Tibial artery (tissue), 4 donors: ENCODE data around the gene GRIN3B.

Experiments used
- DNase-seq, 2 donors: peaks; one replicate each; pipeline ENCODE4 v3.0.0-alpha.2; 2019
- H3K27ac ChIP-seq, 2 donors: fragments of 200-600 bp; sonication (generic) in 1 of 2; 1 replicate in 1 of 2; 2 replicates in 1 of 2; pipeline ENCODE4 v1.5.1; 2018 to 2019; ENCODE audit warnings: mild to moderate bottlenecking in 1 of 2
- H3K27me3 ChIP-seq, 2 donors: fragments of 200-600 bp; sonication (generic) in 1 of 2; one replicate each; pipeline versions ENCODE4 v1.5.1 to v1.6.0; 2016 to 2019
- H3K36me3 ChIP-seq, 3 donors: fragments of 200-600 bp; sonication (generic) in 2 of 3; one replicate each; pipeline ENCODE4 v1.5.1; 2016 to 2019; ENCODE audit warnings: mild to moderate bottlenecking in 2 of 3
- H3K4me1 ChIP-seq, 4 donors: fragments of 200-600 bp; sonication (generic) in 2 of 4; 1 replicate in 3 of 4; 2 replicates in 1 of 4; pipeline ENCODE4 v1.5.1; 2016 to 2019
- H3K4me3 ChIP-seq, 2 donors: fragments of 200-600 bp; sonication (generic) in 1 of 2; 1 replicate in 1 of 2; 2 replicates in 1 of 2; pipeline ENCODE4 v1.5.1; 2018 to 2019; ENCODE audit warnings: mild to moderate bottlenecking in 2 of 2
- H3K9me3 ChIP-seq, 3 donors: fragments of 200-600 bp; sonication (generic) in 1 of 3; one replicate each; pipeline ENCODE4 v1.5.1; 2016 to 2019
- CTCF ChIP-seq, 2 experiments: fragments of 200-600 bp in 1 of 2; fragments of 450-650 bp in 1 of 2; IDR thresholded peaks; one replicate each; pipeline ENCODE4 v1.5.1; 2017 to 2019; ENCODE audit warnings: antibody characterized with exemption in 2 of 2, mild to moderate bottlenecking in 1 of 2, moderate library complexity in 1 of 2
- intact Hi-C: fragments of 100-400 bp; cut with DNase I; formaldehyde crosslinking; loops from one replicate; pipeline ENCODE4 v1.15.0; 2023; ENCODE audit warnings: low total_unique reads

GRIN3B gene

GRCh38 chr19:1046836-1047695, 46.8 kb downstream of the GRIN3B start:
- H3K4me1 ChIP-seq, result peaks cover 0 to 12% (median 7%) of the 10 kb centered on the region in 4 donors

GRCh38 chr19:1047696-1048147, 47.5 kb downstream of the GRIN3B start:
- Histone ChIP-seq H3K4me3 (no peak overlapping the region), H3K9me3 (no peaks in the 10 kb centered on the region), H3K27me3 (peaks cover 0 to 12% of the 10 kb centered on the region in 2 donors), H3K4me1 (peaks cover 0 to 5% (median 1%) of the 10 kb centered on the region in 4 donors), H3K27ac (no peak overlapping the region), H3K36me3 (no peaks in the 10 kb centered on the region)
- no peak for DNase-seq
- TF ChIP-seq CTCF (IDR thresholded peaks at IDR 0.05), result no peak
- intact Hi-C loops, result no loop called here

More at GRCh38 chr19:1046836-1047695, 46.8 kb downstream of the GRIN3B start:
- no peak overlapping the region for H3K27ac ChIP-seq
- no peak for TF ChIP-seq CTCF (IDR thresholded peaks at IDR 0.05)
- DNase-seq, result no peak
- H3K36me3 ChIP-seq, result no peaks in the 10 kb centered on the region
- H3K4me3 ChIP-seq, result no peak overlapping the region
- peaks cover 0 to 19% of the 10 kb centered on the region in 2 donors for H3K27me3 ChIP-seq
- no peaks in the 10 kb centered on the region for H3K9me3 ChIP-seq
- intact Hi-C loops, result no loop called here

GRCh38 chr19:1049106-1049505, 48.9 kb downstream of the GRIN3B start:
- Histone ChIP-seq H3K4me3 (no peak overlapping the region), H3K9me3 (no peaks in the 10 kb centered on the region), H3K27ac (no peak overlapping the region), H3K4me1 (no peaks in the 10 kb centered on the region), H3K36me3 (no peaks in the 10 kb centered on the region), H3K27me3 (peaks cover 0 to 2% of the 10 kb centered on the region in 2 donors)
- no peak for DNase-seq
- intact Hi-C loops, result no loop called here
- TF ChIP-seq CTCF (IDR thresholded peaks at IDR 0.05), result no peak

- no peak for TF ChIP-seq CTCF (IDR thresholded peaks at IDR 0.05)
- intact Hi-C loops, result no loop called here
- no peaks in the 10 kb centered on the region for H3K36me3 ChIP-seq
- H3K9me3 ChIP-seq, result no peaks in the 10 kb centered on the region
- H3K4me1 ChIP-seq, result no peaks in the 10 kb centered on the region
- H3K4me3 ChIP-seq, result no peak overlapping the region
- DNase-seq, result no peak
- H3K27me3 ChIP-seq, result no peaks in the 10 kb centered on the region
- no peak overlapping the region for H3K27ac ChIP-seq
These were observed 49.6 kb downstream of the GRIN3B start for GRCh38 chr19:1049800-1050199.

- DNase-seq, result no peak
- no peaks in the 10 kb centered on the region for H3K4me1 ChIP-seq
- intact Hi-C loops, result no loop called here
These were observed 51.0 kb downstream of the GRIN3B start for GRCh38 chr19:1050989-1051788.

More at GRCh38 chr19:1050989-1051788, 51.0 kb downstream of the GRIN3B start:
- Histone ChIP-seq H3K4me3 (no peak overlapping the region), H3K27ac (no peak overlapping the region), H3K9me3 (peaks cover 0 to 8% (median 6%) of the 10 kb centered on the region in 3 donors), H3K36me3 (peaks cover 0 to 7% (median 0%) of the 10 kb centered on the region in 3 donors), H3K27me3 (no peaks in the 10 kb centered on the region)
- TF ChIP-seq CTCF (IDR thresholded peaks at IDR 0.05), result no peak
